Thoracic aorta (tissue), 2 donors: ENCODE data around the gene DNAJC4. TPM values are rescaled to one million over a fixed set of nuclear protein-coding genes. Genes with fewer than 3 reads are reported as not detected.

Experiments
- ATAC-seq: fragments of 150-250 bp; one replicate; pipeline ENCODE4 v1.8.0; 2017; ENCODE audit warnings: low read depth; ENCODE audit not compliant: insufficient number of reproducible peaks, low FRiP score
- DNase-seq: peaks from one replicate; pipeline ENCODE4 v3.0.0-alpha.2; 2020; ENCODE audit warnings: low spot score
- H3K27ac ChIP-seq, 2 donors: fragments of 200-600 bp; sonication (generic); 1 replicate in 1 of 2; 2 replicates in 1 of 2; pipeline ENCODE4 v1.5.1; 2016; ENCODE audit warnings: mild to moderate bottlenecking in 2 of 2, moderate library complexity in 2 of 2
- H3K27me3 ChIP-seq: fragments of 200-600 bp; sonication (generic); replicated peaks from 2 replicates; pipeline ENCODE4 v1.6.0; 2016; ENCODE audit warnings: mild to moderate bottlenecking; ENCODE audit not compliant: insufficient read depth
- H3K36me3 ChIP-seq: fragments of 200-600 bp; sonication (generic); one replicate; pipeline ENCODE4 v1.5.1; 2016
- H3K4me1 ChIP-seq, 2 donors: fragments of 200-600 bp; sonication (generic); 1 replicate in 1 of 2; 2 replicates in 1 of 2; pipeline versions ENCODE4 v1.5.1 to v1.6.0; 2016; ENCODE audit warnings: low read depth in 2 of 2, mild to moderate bottlenecking in 1 of 2; ENCODE audit not compliant: control insufficient read depth in 1 of 2
- H3K4me3 ChIP-seq: fragments of 200-600 bp; sonication (generic); 2 replicates; pipeline ENCODE4 v1.5.1; 2016; ENCODE audit warnings: mild to moderate bottlenecking
- H3K9me3 ChIP-seq: fragments of 200-600 bp; sonication (generic); 2 replicates; pipeline ENCODE4 v1.5.1; 2016
- total RNA-seq, 2 donors: library from RNA; depleted of rRNA; stranded (reverse); fragments of >200 nt; gene quantifications; one replicate each; pipeline versions ENCODE4 v1.1.0 to v1.2.3, GENCODE V29; 2016
- TF ChIP-seq, protein P1 (sequence below): fragments of 200-600 bp; sonication (generic); IDR thresholded peaks from one replicate; pipeline ENCODE4 v1.5.1; 2019; ENCODE audit warnings: antibody characterized with exemption

DNAJC4 gene
- total RNA-seq, 2 donors from 2014 or later = 13.5 to 53.2 TPM

DNA sequence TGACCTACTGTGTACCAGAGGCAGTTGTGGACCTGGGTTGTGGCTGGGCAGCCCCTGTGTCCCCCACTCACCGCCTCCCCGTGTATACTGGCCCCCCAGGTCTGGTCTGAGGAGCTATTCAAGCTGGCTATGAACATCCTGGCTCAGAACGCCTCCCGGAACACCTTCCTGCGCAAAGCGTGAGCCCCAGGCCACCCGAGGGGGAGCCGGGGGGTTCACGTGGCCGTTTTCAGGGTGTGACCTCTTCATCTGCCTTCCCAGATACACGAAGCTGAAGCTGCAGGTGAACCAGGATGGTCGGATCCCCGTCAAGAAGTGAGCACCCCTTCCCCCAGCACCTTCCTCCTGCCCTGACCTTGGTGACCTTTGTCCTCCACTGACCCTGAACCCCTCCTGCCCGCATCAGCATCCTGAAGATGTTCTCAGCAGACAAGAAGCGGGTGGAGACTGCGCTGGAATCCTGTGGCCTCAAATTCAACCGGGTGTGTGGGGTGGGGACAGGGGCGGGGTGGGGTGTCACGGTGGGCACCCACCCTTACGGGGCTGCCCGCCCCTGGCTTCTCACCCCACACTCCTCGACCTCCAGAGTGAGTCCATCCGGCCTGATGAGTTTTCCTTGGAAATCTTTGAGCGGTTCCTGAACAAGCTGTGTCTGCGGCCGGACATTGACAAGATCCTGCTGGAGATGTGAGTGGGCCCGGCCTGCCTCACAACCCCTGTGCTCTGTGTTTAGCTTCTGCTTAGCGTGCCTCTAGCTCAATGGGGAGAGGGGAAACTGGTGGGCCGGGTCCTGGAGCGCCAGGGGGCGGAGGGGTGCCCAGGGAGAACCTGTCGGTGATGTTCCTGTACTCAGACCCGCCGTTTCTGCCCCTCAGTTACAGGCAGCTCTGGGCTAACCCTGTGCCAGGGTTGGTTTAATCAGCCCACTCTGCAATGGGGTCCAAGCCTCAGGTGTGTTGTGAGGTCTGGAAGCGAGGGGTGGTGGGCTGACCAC, 25.1 kb downstream of the DNAJC4 start:
- Histone ChIP-seq H3K4me1 (peaks cover 19 to 30% of the 10 kb centered on the region in 2 donors), H3K36me3 (peaks cover 35% of the 10 kb centered on the region), H3K27ac (no peak overlapping the region), H3K4me3 (no peak overlapping the region), H3K9me3 (no peaks in the 10 kb centered on the region), H3K27me3 (no peaks in the 10 kb centered on the region)
- ATAC-seq (no peak), DNase-seq (no peak)
- TF ChIP-seq, protein P1, sequence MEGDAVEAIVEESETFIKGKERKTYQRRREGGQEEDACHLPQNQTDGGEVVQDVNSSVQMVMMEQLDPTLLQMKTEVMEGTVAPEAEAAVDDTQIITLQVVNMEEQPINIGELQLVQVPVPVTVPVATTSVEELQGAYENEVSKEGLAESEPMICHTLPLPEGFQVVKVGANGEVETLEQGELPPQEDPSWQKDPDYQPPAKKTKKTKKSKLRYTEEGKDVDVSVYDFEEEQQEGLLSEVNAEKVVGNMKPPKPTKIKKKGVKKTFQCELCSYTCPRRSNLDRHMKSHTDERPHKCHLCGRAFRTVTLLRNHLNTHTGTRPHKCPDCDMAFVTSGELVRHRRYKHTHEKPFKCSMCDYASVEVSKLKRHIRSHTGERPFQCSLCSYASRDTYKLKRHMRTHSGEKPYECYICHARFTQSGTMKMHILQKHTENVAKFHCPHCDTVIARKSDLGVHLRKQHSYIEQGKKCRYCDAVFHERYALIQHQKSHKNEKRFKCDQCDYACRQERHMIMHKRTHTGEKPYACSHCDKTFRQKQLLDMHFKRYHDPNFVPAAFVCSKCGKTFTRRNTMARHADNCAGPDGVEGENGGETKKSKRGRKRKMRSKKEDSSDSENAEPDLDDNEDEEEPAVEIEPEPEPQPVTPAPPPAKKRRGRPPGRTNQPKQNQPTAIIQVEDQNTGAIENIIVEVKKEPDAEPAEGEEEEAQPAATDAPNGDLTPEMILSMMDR = no peak

DNA sequence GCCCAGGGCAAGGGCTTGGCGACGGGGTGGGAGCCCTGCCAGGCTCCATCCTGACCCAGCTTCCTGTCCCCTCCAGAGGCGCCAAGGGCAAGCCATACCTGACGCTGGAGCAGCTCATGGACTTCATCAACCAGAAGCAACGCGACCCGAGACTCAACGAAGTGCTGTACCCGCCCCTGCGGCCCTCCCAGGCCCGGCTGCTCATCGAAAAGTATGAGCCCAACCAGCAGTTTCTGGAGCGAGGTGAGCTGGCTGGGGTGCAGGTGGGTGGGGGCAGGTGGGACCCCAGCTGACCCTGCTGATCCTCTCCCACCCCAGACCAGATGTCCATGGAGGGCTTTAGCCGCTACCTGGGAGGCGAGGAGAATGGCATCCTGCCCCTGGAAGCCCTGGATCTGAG, 26.0 kb downstream of the DNAJC4 start:
- no peak for ATAC-seq
- no peak for DNase-seq
- H3K27me3 ChIP-seq = no peaks in the 10 kb centered on the region
- no peak overlapping the region for H3K4me3 ChIP-seq
- H3K4me1 ChIP-seq = peaks cover 14 to 23% of the 10 kb centered on the region in 2 donors
- TF ChIP-seq, protein P1 = no peak
- H3K9me3 ChIP-seq = no peaks in the 10 kb centered on the region
- H3K27ac ChIP-seq = no peak overlapping the region
- peaks cover 35% of the 10 kb centered on the region for H3K36me3 ChIP-seq

DNA sequence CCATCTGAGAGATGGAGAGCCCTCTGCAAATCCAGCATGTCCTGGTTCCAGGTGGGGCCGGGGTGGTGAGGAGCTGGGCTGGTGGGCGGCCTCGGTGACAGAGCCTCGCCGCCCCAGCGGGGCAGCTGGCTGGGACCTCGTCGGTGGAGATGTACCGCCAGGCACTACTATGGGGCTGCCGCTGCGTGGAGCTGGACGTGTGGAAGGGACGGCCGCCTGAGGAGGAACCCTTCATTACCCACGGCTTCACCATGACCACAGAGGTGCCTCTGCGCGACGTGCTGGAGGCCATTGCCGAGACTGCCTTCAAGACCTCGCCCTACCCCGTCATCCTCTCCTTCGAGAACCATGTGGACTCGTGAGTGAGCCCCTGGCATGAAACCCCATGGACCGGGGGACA, 28.0 kb downstream of the DNAJC4 start:
- no peaks in the 10 kb centered on the region for H3K27me3 ChIP-seq
- peaks cover 56% of the 10 kb centered on the region for H3K36me3 ChIP-seq
- no peak overlapping the region for H3K27ac ChIP-seq
- ATAC-seq (no peak), DNase-seq (no peak)
- H3K9me3 ChIP-seq = no peaks in the 10 kb centered on the region
- peaks cover under 1 to 6% of the 10 kb centered on the region in 2 donors for H3K4me1 ChIP-seq
- H3K4me3 ChIP-seq = no peak overlapping the region
- TF ChIP-seq, protein P1 = no peak

DNA sequence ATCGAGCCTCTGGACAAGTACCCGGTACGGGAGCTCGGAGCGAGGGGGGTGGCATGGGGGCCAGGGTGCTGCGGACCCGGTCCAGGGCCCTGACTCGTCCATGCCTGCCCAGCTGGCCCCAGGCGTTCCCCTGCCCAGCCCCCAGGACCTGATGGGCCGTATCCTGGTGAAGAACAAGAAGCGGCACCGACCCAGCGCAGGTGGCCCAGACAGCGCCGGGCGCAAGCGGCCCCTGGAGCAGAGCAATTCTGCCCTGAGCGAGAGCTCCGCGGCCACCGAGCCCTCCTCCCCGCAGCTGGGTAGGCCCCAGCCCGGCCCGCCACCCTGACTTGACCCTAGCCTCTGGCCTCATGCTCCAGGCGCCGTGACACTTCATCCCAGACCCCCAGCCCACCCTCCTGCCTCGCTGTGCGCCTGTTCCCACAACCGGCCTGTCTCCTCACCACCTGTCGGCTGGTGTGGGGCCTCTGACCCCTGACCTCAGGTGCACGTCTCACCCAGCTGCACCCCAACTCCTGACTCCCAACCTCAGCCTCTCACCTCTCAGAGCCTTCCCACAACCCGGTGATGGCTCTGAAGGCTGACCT, 28.7 kb downstream of the DNAJC4 start:
- TF ChIP-seq, protein P1 = no peak
- no peaks in the 10 kb centered on the region for H3K4me1 ChIP-seq
- no peak overlapping the region for H3K27ac ChIP-seq
- ATAC-seq (no peak), DNase-seq (no peak)
- H3K4me3 ChIP-seq = no peak overlapping the region
- H3K27me3 ChIP-seq = no peaks in the 10 kb centered on the region
- peaks cover 62% of the 10 kb centered on the region for H3K36me3 ChIP-seq
- H3K9me3 ChIP-seq = no peaks in the 10 kb centered on the region

DNA sequence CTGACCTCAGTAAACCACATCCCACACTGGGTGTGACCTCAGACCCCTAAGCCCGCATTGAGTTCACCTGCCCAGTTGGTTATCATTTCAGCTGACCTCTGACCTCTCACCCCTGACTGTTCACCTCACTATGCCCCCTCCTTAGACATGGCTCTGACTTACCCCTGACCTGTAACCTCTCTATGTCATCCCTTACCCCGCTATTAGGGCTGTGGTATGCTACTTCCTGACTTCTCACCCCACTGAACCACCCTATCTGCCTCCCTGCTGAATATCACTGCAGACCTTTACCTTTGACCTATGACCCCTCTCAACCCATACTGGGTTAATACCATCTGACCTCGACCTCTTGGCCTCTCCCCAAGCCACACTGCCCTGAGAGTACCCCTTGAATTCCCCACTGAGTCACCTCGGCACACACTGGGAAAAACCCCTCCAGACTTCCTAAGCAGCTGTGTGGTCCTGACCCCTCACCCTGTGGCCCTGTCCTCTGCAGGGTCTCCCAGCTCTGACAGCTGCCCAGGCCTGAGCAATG, 29.3 kb downstream of the DNAJC4 start:
- Histone ChIP-seq H3K27ac (no peak overlapping the region), H3K4me1 (no peaks in the 10 kb centered on the region), H3K4me3 (no peak overlapping the region), H3K27me3 (no peaks in the 10 kb centered on the region), H3K36me3 (peaks cover 67% of the 10 kb centered on the region), H3K9me3 (no peaks in the 10 kb centered on the region)
- ATAC-seq (no peak), DNase-seq (no peak)
- TF ChIP-seq, protein P1 = no peak
